GM12892 (cell line): ENCODE measurements around the gene PRTG.

Experiments
- POLR2AphosphoS5 ChIP-seq: IDR thresholded peaks from 2 replicates; pipeline ENCODE4 v1.6.1; 2011; ENCODE audit warnings: low read depth, low read length, control low read depth
- TAF1 ChIP-seq: IDR thresholded peaks from 2 replicates; pipeline ENCODE4 v1.6.1; 2011; ENCODE audit warnings: low read depth, mild to moderate bottlenecking, control low read depth, low read length, borderline replicate concordance

DNA sequence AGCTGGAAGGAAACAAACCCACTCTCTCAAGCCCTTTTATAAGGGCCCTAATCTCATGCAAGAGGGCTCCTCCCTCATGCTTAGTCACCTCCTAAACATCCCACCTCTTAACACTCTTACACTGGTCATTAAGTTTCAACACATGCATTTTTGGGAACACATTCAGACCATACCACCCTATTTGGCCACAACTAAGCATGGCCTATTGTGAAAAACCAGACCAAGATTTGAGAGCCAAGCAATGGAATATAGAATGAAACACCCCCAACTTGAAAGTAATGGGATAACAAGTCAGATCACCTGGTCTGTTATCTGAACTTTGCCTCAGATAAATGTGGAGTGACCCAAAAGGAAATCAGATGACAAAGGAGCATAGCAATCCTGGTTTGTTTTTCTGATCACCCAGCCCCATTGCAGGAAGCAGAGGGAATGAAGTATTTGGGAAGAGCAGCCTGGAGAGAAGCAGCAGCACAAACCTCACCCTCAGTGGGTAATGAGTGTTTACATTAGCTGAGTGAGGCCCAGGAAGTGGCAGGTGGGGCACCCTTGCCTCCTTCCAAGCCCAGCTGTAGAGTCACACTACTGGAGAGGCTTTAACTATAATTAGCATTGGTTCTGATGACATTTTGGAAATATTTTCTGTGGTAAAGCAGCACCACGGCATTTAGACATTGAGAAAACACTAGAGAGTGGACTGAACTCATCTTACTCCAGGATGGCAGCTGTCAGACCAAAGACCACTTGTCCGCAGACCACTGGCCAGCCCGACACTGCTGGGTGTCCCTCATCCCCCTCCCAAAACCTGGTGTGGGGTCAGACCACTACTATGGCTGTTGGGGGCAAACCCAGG, 48.8 kb upstream of the PRTG start:
- TF ChIP-seq TAF1 = no peak
- no peak for TF ChIP-seq POLR2AphosphoS5
